ENCODE measurements around the gene ANKRD44.

Gene ANKRD44

GRCh38 chr2:197163712-197164140, 146.9 kb downstream of the ANKRD44 start:
- Mint-ChIP-seq H3K27ac (no peak overlapping the region), H3K27me3 (ENCODE audit: low read depth) (no peaks in the 10 kb centered on the region), H3K4me1 (ENCODE audit: low read depth) (peaks cover 53% of the 10 kb centered on the region), H3K36me3 (ENCODE audit: low read depth) (peaks cover 13% of the 10 kb centered on the region), H3K9me3 (no peaks in the 10 kb centered on the region), H3K4me3 (no peak overlapping the region)
- DNase-seq (ENCODE audit: low spot score): no peak

GRCh38 chr2:197161774-197162173, 148.8 kb downstream of the ANKRD44 start:
- H3K4me3 Mint-ChIP-seq: no peak overlapping the region
- DNase-seq (ENCODE audit: low spot score): no peak
- H3K36me3 Mint-ChIP-seq (ENCODE audit: low read depth): peaks cover 14% of the 10 kb centered on the region
- no peaks in the 10 kb centered on the region for H3K27me3 Mint-ChIP-seq (ENCODE audit: low read depth)
- H3K9me3 Mint-ChIP-seq: peaks cover 1% of the 10 kb centered on the region
- H3K27ac Mint-ChIP-seq: peak overlapping the region; percentile 28
- peaks cover 47% of the 10 kb centered on the region for H3K4me1 Mint-ChIP-seq (ENCODE audit: low read depth)

GRCh38 chr2:197159661-197160211, 150.8 kb downstream of the ANKRD44 start:
- Mint-ChIP-seq H3K27me3 (ENCODE audit: low read depth) (no peaks in the 10 kb centered on the region), H3K36me3 (ENCODE audit: low read depth) (peaks cover 22% of the 10 kb centered on the region), H3K4me1 (ENCODE audit: low read depth) (peaks cover 44% of the 10 kb centered on the region), H3K9me3 (peaks cover 11% of the 10 kb centered on the region), H3K4me3 (no peak overlapping the region), H3K27ac (peak overlapping the region; percentile 22)
- DNase-seq (ENCODE audit: low spot score): peak; percentile 33

DNA sequence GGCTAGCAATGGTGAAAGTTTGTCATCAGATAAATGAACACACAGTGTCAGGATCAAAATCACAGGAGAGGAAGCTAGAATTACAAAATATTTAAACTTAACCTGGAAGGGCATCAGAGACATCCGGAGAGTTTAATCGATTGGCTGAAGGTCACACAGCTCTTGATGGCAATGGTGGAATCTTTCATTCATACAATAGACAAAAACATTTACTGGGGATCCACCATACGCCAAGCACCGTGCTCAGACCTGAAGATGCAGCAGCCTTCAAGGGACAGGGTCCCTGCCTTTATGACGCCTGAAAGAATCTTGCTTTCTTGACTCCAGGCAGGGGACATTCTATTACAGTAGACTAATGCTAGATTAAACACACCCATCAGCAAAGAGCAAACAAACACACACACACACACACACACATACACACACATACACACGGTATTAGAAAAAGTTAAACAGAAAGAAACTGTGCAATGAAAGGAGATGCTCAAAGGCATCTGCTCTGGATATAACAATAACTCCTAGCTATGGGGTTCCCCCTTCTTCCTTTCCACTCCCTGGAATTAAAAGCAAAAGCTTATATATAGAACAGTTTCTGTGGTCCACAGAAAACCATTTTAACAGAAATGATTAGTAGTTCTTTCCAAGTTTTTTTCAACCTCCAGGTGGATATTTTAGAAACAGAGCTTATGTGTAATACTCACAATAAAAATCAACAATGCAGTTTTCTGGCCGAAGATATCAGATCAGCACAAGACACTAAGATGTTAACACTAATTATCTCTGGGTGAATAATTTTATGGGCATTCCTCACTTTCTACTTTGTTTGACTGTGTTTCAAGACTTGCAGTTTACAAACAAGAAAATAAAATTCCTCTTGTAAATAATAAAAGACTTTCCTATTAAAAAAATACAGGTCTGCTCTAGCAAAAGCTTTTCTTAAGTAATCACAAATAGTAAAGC, 151.7 kb downstream of the ANKRD44 start:
- H3K36me3 Mint-ChIP-seq (ENCODE audit: low read depth): peaks cover 23% of the 10 kb centered on the region
- no peaks in the 10 kb centered on the region for H3K27me3 Mint-ChIP-seq (ENCODE audit: low read depth)
- H3K9me3 Mint-ChIP-seq: peaks cover 11% of the 10 kb centered on the region
- H3K4me1 Mint-ChIP-seq (ENCODE audit: low read depth): peaks cover 47% of the 10 kb centered on the region
- DNase-seq (ENCODE audit: low spot score): no peak
- peak overlapping the region; percentile 67 for H3K27ac Mint-ChIP-seq
- H3K4me3 Mint-ChIP-seq: no peak overlapping the region

DNA sequence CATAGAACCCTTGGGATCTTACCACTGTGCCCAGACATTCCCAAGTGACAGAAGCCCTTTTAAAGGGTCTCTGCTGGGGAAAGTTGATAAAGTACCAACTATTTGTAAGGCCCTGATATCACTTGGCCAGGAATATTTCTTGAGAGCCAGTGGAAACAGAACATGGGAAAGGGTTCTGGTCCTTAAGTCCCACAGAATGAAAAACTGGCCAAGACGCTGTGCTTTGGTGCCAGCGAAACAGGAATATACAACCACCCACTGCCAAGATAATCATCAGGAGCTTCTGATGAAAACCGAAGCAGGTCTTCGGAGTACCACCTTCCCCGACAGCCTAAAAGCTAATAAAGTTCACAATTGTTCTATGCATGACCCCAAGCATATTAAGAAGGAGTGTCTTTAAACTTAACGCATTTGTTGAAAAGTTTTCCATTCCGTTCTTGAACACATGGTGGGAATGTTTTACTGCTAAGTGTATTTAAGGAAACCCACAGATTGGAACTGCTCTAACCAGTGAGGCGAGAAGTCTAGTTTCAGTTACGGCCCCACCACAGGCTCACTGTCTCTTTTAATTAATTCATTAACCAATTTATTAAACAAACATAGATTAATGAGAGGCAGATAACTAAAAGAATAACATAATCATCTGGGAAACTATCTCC, 152.6 kb downstream of the ANKRD44 start:
- Mint-ChIP-seq H3K27me3 (ENCODE audit: low read depth) (no peaks in the 10 kb centered on the region), H3K9me3 (peaks cover 11% of the 10 kb centered on the region), H3K4me3 (no peak overlapping the region), H3K27ac (no peak overlapping the region), H3K4me1 (ENCODE audit: low read depth) (peaks cover 49% of the 10 kb centered on the region), H3K36me3 (ENCODE audit: low read depth) (peaks cover 26% of the 10 kb centered on the region)
- DNase-seq (ENCODE audit: low spot score): no peak

DNA sequence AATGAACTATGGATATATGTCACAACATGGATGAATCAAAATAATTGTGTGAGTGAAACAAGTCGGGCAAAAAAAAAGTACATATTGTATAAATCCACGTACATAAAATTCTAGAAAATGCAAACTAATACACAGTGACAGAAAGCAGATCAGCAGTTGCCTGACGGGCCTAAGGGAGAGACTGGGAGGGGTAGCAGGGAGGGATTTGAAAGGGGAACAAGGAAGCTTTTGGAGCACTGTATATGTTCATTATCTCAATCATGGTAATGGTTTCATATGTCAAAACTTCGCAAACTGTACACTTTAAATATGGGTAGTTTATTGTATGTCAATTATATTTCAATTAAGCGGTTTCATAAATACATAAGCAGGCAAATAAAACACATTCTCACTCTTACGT, 153.8 kb downstream of the ANKRD44 start:
- no peaks in the 10 kb centered on the region for H3K27me3 Mint-ChIP-seq (ENCODE audit: low read depth)
- no peak overlapping the region for H3K4me3 Mint-ChIP-seq
- H3K9me3 Mint-ChIP-seq: peaks cover 11% of the 10 kb centered on the region
- H3K4me1 Mint-ChIP-seq (ENCODE audit: low read depth): peaks cover 47% of the 10 kb centered on the region
- no peak overlapping the region for H3K27ac Mint-ChIP-seq
- H3K36me3 Mint-ChIP-seq (ENCODE audit: low read depth): peaks cover 33% of the 10 kb centered on the region
- no peak for DNase-seq (ENCODE audit: low spot score)

DNA sequence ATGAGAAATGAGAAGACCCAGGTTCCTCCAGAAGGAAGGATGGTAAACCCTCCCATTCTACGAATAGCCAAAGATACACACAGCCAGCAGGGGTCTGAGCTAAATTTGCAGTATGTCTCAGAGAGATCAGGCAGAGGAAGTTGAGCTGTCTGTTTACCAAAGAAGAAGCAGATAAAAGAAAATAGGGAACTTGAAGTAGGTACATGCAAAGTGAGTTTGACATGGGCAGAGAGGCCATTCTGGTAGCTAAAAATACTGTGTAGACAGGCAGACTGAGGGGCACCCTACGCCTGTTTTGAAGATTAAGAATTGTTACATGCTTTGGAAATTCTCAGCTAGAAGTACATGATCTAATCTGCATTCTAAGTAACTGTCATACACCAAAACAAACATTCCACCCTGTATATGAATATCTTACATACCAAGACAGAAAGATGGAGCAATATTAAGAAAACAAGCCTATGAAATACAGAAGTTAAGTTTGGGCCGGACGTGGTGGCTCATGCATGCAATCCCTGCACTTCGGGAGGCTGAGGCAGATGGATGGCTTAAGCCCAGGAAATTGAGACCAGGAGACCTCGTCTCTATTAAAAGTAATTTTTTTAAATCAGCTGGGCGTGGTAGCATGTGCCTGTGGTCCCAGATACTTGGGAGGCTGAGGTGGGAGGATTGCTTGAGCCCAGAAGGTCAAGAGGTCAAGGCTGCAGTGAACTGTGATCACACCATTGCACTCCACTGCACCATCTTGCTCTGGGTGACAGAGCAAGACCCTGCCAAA, 157.9 kb downstream of the ANKRD44 start:
- no peaks in the 10 kb centered on the region for H3K27me3 Mint-ChIP-seq (ENCODE audit: low read depth)
- peaks cover 44% of the 10 kb centered on the region for H3K4me1 Mint-ChIP-seq (ENCODE audit: low read depth)
- DNase-seq (ENCODE audit: low spot score): no peak
- peaks cover 40% of the 10 kb centered on the region for H3K36me3 Mint-ChIP-seq (ENCODE audit: low read depth)
- peaks cover 11% of the 10 kb centered on the region for H3K9me3 Mint-ChIP-seq
- peak overlapping the region; percentile 12 for H3K27ac Mint-ChIP-seq
- peak overlapping the region; percentile 44 for H3K4me3 Mint-ChIP-seq

DNA sequence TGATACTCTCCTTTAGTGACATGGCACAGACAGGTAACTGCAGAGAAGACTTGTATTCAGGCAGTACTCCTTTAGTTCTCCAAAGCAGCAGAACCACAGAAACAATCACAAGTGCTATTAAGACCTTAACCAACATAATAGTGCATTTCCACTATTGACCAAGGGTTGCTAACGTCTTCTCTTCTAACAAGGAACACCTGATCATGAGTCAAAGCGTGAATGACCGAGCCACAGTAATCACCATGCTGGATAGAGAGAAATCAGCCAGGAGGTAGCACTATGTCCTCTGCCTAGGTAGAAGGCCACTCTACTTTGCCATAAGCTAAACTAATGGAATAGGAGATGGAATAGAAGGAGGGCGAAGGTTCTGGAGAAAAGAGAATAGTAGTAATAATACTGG, 161.0 kb downstream of the ANKRD44 start:
- H3K4me3 Mint-ChIP-seq: no peak overlapping the region

DNA sequence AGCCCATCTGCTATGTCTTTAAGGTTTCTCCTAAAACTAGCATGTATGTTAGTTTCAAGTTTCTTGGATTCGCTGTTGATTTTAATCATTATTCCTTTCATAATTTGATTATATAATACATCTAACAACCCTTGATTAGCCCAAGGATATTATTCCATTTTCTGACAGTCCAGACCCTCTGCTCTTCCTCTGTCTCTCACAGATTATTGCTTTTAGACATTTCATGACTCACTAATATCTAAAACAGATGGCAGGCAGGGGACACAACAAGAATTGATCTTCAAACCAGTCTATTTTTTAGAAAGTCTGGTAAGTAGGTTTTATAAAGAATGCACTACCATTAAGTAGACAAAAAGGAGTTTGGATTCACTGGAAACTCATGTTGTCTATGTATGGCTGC, 162.2 kb downstream of the ANKRD44 start:
- Mint-ChIP-seq H3K4me3 (no peak overlapping the region), H3K36me3 (ENCODE audit: low read depth) (peaks cover 48% of the 10 kb centered on the region), H3K9me3 (no peaks in the 10 kb centered on the region), H3K4me1 (ENCODE audit: low read depth) (peaks cover 63% of the 10 kb centered on the region), H3K27ac (no peak overlapping the region), H3K27me3 (ENCODE audit: low read depth) (no peaks in the 10 kb centered on the region)
- no peak for DNase-seq (ENCODE audit: low spot score)

More for the DNA sequence above, 161.0 kb downstream of the ANKRD44 start:
- Mint-ChIP-seq H3K27me3 (ENCODE audit: low read depth) (no peaks in the 10 kb centered on the region), H3K36me3 (ENCODE audit: low read depth) (peaks cover 42% of the 10 kb centered on the region), H3K27ac (no peak overlapping the region), H3K9me3 (no peaks in the 10 kb centered on the region), H3K4me1 (ENCODE audit: low read depth) (peaks cover 66% of the 10 kb centered on the region)
- no peak for DNase-seq (ENCODE audit: low spot score)

DNA sequence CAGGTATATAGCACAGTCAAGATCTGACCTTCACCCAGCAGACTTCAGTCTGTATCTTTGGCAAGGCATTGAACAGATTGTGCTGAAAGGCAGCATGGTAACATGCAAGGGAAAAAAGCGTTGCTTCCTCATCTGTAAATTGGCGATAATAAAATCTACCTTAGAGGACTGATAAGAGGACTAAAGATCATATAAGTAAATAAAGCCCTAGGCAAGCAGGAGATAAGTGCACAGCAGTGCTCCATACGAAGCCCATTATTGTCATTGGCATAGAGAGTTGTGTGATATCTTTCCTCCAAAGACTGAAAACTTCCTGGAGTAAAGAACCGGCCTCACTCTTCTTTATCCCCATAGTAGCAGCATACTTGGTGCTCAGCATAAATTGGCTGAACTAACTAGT, 162.6 kb downstream of the ANKRD44 start:
- no peak for DNase-seq (ENCODE audit: low spot score)
- H3K4me3 Mint-ChIP-seq: no peak overlapping the region
- H3K4me1 Mint-ChIP-seq (ENCODE audit: low read depth): peaks cover 61% of the 10 kb centered on the region
- peaks cover 51% of the 10 kb centered on the region for H3K36me3 Mint-ChIP-seq (ENCODE audit: low read depth)
- H3K27me3 Mint-ChIP-seq (ENCODE audit: low read depth): no peaks in the 10 kb centered on the region
- no peaks in the 10 kb centered on the region for H3K9me3 Mint-ChIP-seq
- H3K27ac Mint-ChIP-seq: no peak overlapping the region

DNA sequence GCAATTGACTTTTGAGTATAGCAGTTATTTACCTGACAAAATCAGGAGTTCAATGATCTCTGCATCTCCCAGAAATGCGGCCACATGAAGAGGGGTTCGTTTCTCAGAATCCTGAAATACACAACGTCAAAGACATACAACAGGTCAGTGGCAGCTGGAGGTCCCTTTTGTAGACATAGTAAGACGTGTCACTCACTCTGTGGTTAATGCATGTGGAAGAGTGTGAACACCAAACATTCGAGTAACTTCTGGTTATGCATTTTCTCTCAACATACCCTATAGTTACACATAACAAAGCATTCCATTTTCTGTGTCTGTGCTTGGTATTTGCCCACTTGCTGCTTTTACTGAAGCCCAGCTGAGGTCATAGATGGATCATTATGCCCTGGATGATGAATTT, 163.6 kb downstream of the ANKRD44 start:
- no peak for DNase-seq (ENCODE audit: low spot score)
- H3K27me3 Mint-ChIP-seq (ENCODE audit: low read depth): no peaks in the 10 kb centered on the region
- H3K27ac Mint-ChIP-seq: peak overlapping the region; percentile 9
- peaks cover 51% of the 10 kb centered on the region for H3K36me3 Mint-ChIP-seq (ENCODE audit: low read depth)
- peaks cover 54% of the 10 kb centered on the region for H3K4me1 Mint-ChIP-seq (ENCODE audit: low read depth)
- H3K9me3 Mint-ChIP-seq: no peaks in the 10 kb centered on the region
- H3K4me3 Mint-ChIP-seq: peak overlapping the region; percentile 15

- Mint-ChIP-seq H3K9me3 (no peaks in the 10 kb centered on the region), H3K27ac (peak overlapping the region; percentile 65), H3K4me3 (peak overlapping the region; percentile 48), H3K36me3 (ENCODE audit: low read depth) (peaks cover 50% of the 10 kb centered on the region), H3K27me3 (ENCODE audit: low read depth) (no peaks in the 10 kb centered on the region), H3K4me1 (ENCODE audit: low read depth) (peaks cover 54% of the 10 kb centered on the region)
- DNase-seq (ENCODE audit: low spot score): peak; percentile 23
These were observed 165.0 kb downstream of the ANKRD44 start for GRCh38 chr2:197145471-197146056.

DNA sequence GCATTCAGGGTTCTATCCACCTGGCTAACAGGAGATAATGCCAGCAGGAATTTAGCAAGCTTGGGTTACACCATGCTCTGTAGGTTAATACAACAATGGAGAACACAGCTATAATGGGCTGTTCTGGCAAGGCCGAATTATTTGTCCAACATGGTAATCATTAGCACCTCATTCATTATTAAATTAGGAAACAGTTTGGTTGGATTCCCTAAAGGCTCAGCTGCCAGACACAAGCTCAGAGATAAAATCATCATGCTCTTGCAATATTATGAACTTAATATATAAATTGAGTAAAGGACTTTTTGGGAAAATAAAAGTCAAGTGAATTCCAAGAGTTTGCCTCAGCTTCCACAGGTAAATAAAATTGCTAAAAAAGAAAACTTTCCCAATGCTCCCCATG, 166.4 kb downstream of the ANKRD44 start:
- DNase-seq (ENCODE audit: low spot score): no peak
- Mint-ChIP-seq H3K27ac (no peak overlapping the region), H3K4me1 (ENCODE audit: low read depth) (peaks cover 54% of the 10 kb centered on the region), H3K4me3 (no peak overlapping the region), H3K9me3 (no peaks in the 10 kb centered on the region), H3K27me3 (ENCODE audit: low read depth) (no peaks in the 10 kb centered on the region), H3K36me3 (ENCODE audit: low read depth) (peaks cover 43% of the 10 kb centered on the region)

All from T-helper 2 cell treated with Interferon-gamma antibody and Interleukin-4, amounts not matched to agents 5 μg/mL and 100 μg/mL, for 36 hours (primary cell).